Measurements from ENCODE around the gene HAND1.

GRCh38 chr5:154474396-154475334 lies 3.4 kb downstream of the HAND1 start:
- TF ChIP-seq, protein P1, sequence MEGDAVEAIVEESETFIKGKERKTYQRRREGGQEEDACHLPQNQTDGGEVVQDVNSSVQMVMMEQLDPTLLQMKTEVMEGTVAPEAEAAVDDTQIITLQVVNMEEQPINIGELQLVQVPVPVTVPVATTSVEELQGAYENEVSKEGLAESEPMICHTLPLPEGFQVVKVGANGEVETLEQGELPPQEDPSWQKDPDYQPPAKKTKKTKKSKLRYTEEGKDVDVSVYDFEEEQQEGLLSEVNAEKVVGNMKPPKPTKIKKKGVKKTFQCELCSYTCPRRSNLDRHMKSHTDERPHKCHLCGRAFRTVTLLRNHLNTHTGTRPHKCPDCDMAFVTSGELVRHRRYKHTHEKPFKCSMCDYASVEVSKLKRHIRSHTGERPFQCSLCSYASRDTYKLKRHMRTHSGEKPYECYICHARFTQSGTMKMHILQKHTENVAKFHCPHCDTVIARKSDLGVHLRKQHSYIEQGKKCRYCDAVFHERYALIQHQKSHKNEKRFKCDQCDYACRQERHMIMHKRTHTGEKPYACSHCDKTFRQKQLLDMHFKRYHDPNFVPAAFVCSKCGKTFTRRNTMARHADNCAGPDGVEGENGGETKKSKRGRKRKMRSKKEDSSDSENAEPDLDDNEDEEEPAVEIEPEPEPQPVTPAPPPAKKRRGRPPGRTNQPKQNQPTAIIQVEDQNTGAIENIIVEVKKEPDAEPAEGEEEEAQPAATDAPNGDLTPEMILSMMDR (IDR thresholded peaks at IDR 0.05): no peak
- TF ChIP-seq POLR2A (IDR thresholded peaks at IDR 0.05; ENCODE audit: low read depth): no peak
- no peak for TF ChIP-seq POLR2AphosphoS5 (IDR thresholded peaks at IDR 0.05)

All from esophagus muscularis mucosa (tissue), 3 donors.